ENCODE data around the gene KRT35.
"Not testable (repeated sequence)": the region's sequence is repeated elsewhere in the genome, so short reads cannot be mapped to it uniquely, and the experiment has no call there.

Gene KRT35

GRCh38 chr17:41451154-41451728 is 29.7 kb downstream of the KRT35 start:
- DNase-seq: no peak

GRCh38 chr17:41449008-41449407 is 31.9 kb downstream of the KRT35 start:
- no peak for DNase-seq

DNA sequence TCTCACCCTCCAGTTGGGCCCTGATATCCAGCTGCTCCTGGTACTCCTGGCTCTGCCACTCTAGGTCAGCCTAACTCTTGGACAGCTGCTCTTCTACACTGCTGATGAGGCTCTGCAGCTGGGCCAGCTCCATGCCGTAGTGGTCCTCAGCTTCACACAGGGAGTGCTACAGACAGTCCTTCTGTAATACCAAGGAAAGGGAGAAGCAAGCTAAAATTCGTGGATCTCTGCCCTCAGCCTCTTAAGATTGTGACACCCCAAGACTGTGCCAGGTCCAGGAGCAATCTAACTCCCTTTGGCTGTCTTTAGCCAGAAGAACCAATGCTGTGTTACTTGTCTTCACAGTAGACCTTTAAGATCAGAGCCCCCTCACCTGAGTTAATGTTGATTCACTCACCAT is 32.4 kb downstream of the KRT35 start:
- no peak for DNase-seq

GRCh38 chr17:41446806-41447205 is 34.1 kb downstream of the KRT35 start:
- DNase-seq: no peak

GRCh38 chr17:41444640-41445039 is 36.3 kb downstream of the KRT35 start:
- no peak for DNase-seq

DNA sequence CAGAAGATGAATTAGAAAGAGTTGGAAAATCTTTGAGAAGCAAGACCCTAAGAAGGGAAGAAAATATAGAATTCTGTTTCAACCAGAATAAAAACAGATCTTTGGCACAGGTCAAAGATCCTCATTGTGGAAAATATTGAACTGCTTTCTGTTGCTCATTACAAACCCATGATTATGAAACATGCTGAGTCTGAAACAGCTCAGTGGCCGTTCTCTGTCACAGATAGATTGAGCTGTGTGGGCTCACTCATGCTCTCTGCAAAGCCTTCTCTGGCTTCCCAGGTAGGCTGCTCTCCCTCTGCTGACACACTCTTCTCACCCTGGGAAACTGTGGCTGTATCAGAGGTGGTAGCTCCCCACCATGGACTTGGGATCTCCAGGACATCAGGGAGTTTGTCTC is 36.8 kb downstream of the KRT35 start:
- DNase-seq: no peak

GRCh38 chr17:41442739-41443138 is 38.2 kb downstream of the KRT35 start:
- no peak for DNase-seq

DNA sequence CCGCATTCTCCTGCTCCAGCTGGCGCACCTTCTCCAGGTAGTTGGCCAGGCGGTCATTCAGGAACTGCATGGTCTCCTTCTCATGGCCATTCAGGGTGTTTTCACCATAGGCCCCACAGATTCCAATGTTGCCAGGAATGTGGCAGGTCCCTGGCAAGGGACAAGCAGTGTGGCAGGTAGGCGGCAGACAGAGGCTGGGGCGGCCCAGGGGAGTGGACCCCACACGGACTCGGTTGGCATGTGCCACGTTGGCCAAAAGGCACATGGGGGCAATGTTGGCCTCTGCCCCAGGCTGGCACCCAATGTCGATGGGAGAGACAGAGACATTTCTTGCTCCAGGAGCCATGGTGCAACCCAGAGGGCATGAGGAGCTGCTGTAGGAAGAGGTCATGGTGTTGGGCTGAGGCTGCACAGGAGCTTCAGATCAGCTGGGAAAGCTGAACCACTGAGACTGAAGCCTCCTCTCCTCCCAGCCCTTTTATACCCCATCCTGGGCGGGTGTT is 40.4 kb downstream of the KRT35 start, which contains the start of gene KRT38:
Gene KRT38 (minus strand): TSS at position 453 of the 503 bp plus-strand sequence. CDS start 62 bp downstream, at position 391.
- no peak for DNase-seq

DNA sequence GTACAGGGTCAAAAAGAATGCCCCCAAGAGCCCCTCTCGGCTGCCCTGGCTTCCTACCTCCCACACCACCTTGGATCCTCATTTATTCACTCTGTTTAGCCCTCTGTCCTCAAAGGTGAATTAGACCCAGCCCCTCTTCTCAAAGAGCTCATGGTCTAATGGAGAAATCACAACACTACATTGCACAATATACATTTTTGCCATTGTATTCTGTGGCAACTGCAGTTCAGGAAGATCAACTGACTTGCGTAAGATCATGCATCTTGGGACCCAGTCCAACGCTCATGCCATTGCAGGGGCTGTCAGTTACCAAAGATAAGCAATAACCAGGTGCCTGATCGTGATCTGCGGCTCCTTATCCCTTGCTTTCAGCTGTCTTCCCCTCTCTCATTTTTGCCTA is 41.6 kb downstream of the KRT35 start:
- DNase-seq: no peak

GRCh38 chr17:41437769-41438168 is 43.2 kb downstream of the KRT35 start:
- no peak for DNase-seq

DNA sequence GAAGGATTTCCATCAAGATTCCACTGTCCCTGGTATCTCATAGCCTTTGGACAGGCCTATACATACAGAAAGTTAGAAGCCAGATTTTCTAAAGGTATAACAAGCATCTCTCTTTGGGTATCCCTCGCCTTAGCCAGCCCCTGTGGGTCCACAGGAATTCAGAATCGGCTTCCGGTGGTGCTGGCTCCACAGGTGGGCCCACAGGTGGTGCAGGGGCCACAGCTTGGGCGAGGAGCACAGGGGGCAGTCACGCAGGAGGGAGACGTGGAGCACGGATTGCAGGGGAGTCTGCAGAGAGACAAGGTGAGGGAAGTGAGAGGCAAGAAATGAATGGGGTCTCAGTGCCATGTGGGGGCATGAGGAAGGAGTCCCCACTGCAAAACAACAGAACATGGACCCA is 43.7 kb downstream of the KRT35 start:
- DNase-seq: no peak

DNA sequence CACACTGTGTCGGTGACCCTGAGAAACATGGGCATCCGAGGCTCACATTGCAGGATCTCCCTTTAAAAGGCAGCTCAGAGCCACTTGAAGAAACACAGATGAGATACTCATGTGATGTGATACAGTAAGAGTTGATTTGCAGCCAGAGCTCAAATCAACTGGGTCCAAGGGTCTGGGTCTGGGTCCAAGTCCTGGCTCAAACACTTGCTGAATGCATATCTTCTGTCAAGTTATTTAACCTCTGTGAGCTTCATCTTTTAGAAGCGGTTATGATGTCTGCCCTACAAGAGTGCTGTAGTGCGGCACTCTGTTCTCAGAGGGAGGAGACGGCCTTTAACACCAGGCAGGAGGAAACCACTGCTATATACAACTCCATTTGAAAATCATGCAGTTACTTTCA is 46.5 kb downstream of the KRT35 start:
- DNase-seq: no peak

DNA sequence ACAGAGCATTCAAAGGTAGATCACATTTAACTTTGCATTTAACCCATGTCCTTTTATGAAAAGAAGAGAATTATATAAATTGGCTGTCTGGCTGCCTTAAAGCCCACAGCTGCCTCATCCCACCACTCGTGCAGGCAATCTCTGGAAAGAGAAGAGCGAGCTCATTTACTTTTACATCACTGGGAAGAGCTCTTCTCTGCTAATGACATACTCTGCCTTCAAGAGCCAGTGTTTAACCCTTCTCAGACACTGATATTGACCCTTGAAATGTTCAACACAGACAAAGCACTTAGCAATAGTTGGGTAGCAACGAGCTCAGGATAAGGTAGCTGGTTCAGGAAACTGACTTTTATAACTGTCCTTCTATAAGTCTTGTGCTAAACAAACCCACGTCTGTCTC is 46.9 kb downstream of the KRT35 start:
- no peak for DNase-seq

DNA sequence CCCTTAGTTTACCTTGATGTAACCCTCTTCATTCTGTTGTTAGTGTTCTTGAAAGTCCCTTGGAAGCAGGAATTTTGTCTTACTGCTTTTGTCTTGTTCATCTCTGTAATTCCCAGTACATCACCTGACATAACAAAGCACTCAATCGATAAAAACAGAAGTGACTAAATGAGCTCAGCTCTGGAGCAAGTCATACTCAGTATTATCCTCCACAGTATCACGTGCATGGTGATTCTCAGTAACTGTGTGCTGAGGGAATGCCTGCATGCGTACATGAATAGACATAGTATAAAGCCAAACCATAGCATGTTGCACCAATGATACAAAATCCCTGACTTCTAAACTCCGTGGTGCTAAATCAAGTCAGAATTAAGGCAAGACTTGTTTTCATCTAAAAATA is 47.4 kb downstream of the KRT35 start:
- DNase-seq: no peak

DNA sequence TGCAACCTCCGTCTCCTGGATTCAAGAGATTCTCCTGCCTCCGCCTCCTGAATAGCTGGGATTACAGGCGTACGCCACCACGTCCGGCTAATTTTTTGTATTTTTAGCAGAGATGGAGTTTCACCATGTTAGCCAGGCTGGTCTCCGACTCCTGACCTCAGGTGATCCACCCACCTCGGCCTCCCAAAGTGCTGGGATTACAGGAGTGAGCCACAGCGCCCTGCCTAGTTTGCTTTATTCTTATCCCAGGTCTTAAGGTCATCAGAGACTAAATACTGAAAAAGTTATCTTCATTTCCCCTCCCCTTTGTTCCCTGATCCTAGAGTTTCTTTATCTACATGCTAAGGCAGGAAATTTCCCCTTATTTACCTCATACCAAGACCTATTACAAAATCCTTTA is 50.6 kb downstream of the KRT35 start:
- not testable (repeated sequence) for DNase-seq

DNA sequence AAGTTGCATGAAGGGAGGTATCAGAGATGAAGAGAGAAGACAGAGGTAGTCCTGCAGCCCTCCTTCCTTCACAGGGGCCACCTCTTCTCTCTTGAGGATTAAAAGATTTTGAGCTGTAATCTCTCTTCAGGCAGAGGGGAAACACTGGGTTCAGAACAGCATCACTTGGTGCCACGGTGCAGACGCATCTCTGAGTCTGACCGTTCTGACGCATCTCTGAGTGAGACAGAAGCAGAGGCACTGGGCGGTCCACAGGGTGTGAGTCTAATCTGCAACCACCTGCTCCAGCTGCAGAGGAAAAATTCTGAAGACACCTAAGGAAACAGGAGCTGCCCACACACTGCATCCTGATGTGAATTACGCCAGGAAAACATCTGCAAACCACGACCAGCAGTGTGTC is 51.3 kb downstream of the KRT35 start:
- DNase-seq: no peak

DNA sequence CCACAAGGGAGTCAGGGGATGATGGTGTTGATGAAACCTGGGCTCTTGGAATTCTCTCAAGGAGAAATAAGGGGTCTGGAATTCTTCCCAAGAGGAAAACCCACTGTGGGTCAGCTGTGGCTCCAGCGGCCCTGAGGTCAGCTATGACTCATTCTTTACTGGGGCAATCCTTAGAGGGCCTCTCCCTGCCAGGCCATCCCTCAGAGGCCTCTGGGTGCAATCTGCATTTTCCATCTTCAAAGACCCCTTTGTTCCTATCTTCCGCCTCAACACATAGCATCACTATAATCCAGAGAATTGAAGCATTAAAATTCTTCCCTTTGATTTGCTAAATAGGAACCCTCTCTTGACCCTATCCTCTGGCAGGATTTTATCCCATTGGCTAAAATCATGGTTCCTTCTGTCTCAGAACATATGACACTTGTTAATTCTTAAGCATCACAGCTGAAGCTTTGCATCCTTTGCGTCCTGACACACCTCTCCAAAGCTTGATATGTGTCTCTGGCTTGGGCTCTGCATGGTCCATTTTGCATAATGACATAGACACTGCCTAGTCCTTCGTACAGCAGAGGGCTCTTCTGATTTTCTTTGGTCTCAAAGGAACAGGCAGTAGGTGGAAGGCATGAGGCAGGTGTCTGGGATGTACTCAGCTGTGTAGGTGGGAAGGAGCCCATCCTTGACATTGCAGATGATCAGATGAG is 52.2 kb downstream of the KRT35 start:
- no peak for DNase-seq
